ENCODE data around the gene KCNMA1. TPM values are rescaled to one million over a fixed set of nuclear protein-coding genes. Genes with fewer than 3 reads are reported as not detected.

The KCNMA1 gene
- total RNA-seq, 2 donors from 2014 or later: 29.1 to 37.9 TPM

- no peaks in the 10 kb centered on the region for H3K4me1 ChIP-seq (replicated peaks)
- no peak overlapping the region for H3K4me3 ChIP-seq
- TF ChIP-seq POLR2A (IDR thresholded peaks at IDR 0.05) (no peak), CTCF (IDR thresholded peaks at IDR 0.05) (no peak), POLR2AphosphoS5 (IDR thresholded peaks at IDR 0.05) (no peak)
- H3K9me3 ChIP-seq: no peaks in the 10 kb centered on the region
- H3K27me3 ChIP-seq (replicated peaks; ENCODE audit: insufficient read depth): no peaks in the 10 kb centered on the region
- WGBS: 58% methylated on average over 7 of the region's 7 CpGs
- H3K27ac ChIP-seq: no peak overlapping the region
- DNase-seq (ENCODE audit: low spot score): no peak
- H3K36me3 ChIP-seq: no peaks in the 10 kb centered on the region
- intact Hi-C loops (cut with DNase I): no loop called here
Observed at GRCh38 chr10:77457721-77458120, 179.9 kb downstream of the KCNMA1 start.

- Histone ChIP-seq H3K9me3 (no peaks in the 10 kb centered on the region), H3K36me3 (no peaks in the 10 kb centered on the region), H3K4me3 (no peak overlapping the region), H3K27me3 (replicated peaks; ENCODE audit: insufficient read depth) (no peaks in the 10 kb centered on the region), H3K4me1 (replicated peaks) (no peaks in the 10 kb centered on the region), H3K27ac (no peak overlapping the region)
- intact Hi-C loops (cut with DNase I): no loop called here
- DNase-seq (ENCODE audit: low spot score): no peak
- WGBS: 100% methylated on average over 1 of the region's 1 CpG
- TF ChIP-seq POLR2A (IDR thresholded peaks at IDR 0.05): no peak
- no peak for TF ChIP-seq CTCF (IDR thresholded peaks at IDR 0.05)
- TF ChIP-seq POLR2AphosphoS5 (IDR thresholded peaks at IDR 0.05): no peak
Observed at GRCh38 chr10:77457266-77457665, 180.3 kb downstream of the KCNMA1 start.

GRCh38 chr10:77456414-77456813 is 181.2 kb downstream of the KCNMA1 start:
- Histone ChIP-seq H3K27me3 (replicated peaks; ENCODE audit: insufficient read depth) (no peaks in the 10 kb centered on the region), H3K9me3 (no peaks in the 10 kb centered on the region), H3K36me3 (no peaks in the 10 kb centered on the region), H3K4me1 (replicated peaks) (no peaks in the 10 kb centered on the region), H3K4me3 (no peak overlapping the region), H3K27ac (no peak overlapping the region)
- intact Hi-C loops (cut with DNase I): no loop called here
- WGBS: 69% methylated on average over 5 of the region's 5 CpGs
- DNase-seq (ENCODE audit: low spot score): no peak
- TF ChIP-seq CTCF (IDR thresholded peaks at IDR 0.05) (no peak), POLR2AphosphoS5 (IDR thresholded peaks at IDR 0.05) (no peak), POLR2A (IDR thresholded peaks at IDR 0.05) (no peak)

GRCh38 chr10:77455561-77455960 is 182.0 kb downstream of the KCNMA1 start:
- Histone ChIP-seq H3K9me3 (no peaks in the 10 kb centered on the region), H3K4me3 (no peak overlapping the region), H3K27me3 (replicated peaks; ENCODE audit: insufficient read depth) (no peaks in the 10 kb centered on the region), H3K27ac (no peak overlapping the region), H3K4me1 (replicated peaks) (no peaks in the 10 kb centered on the region), H3K36me3 (no peaks in the 10 kb centered on the region)
- 34% methylated on average over 2 of the region's 2 CpGs for WGBS
- intact Hi-C loops (cut with DNase I): no loop called here
- no peak for DNase-seq (ENCODE audit: low spot score)
- no peak for TF ChIP-seq POLR2A (IDR thresholded peaks at IDR 0.05)
- no peak for TF ChIP-seq CTCF (IDR thresholded peaks at IDR 0.05)
- no peak for TF ChIP-seq POLR2AphosphoS5 (IDR thresholded peaks at IDR 0.05)

- H3K36me3 ChIP-seq: no peaks in the 10 kb centered on the region
- TF ChIP-seq POLR2A (IDR thresholded peaks at IDR 0.05) (no peak), CTCF (IDR thresholded peaks at IDR 0.05) (no peak), POLR2AphosphoS5 (IDR thresholded peaks at IDR 0.05) (no peak)
- H3K27me3 ChIP-seq (replicated peaks; ENCODE audit: insufficient read depth): no peaks in the 10 kb centered on the region
- H3K4me3 ChIP-seq: no peak overlapping the region
- no peak overlapping the region for H3K27ac ChIP-seq
- intact Hi-C loops (cut with DNase I): no loop called here
- no peaks in the 10 kb centered on the region for H3K9me3 ChIP-seq
- H3K4me1 ChIP-seq (replicated peaks): no peaks in the 10 kb centered on the region
- DNase-seq (ENCODE audit: low spot score): no peak
- WGBS: 87% methylated on average over 4 of the region's 4 CpGs
Observed at GRCh38 chr10:77452952-77453564, 184.6 kb downstream of the KCNMA1 start.
